NB4 (cell line): ENCODE data around the gene HNRNPK.

ENCODE experiments used
- DNase-seq: peaks from one replicate; pipeline ENCODE4 v3.0.0; 2010; ENCODE audit warnings: low read depth
- H3K4me3 ChIP-seq: one replicate; pipeline ENCODE4 v1.5.1; 2011; ENCODE audit warnings: mild to moderate bottlenecking, low read depth, low read length, moderate library complexity
- MYC ChIP-seq: IDR thresholded peaks from 2 replicates; pipeline ENCODE4 v1.6.1; 2011; ENCODE audit warnings: low read depth, low read length
- POLR2A ChIP-seq: IDR thresholded peaks from 2 replicates; pipeline ENCODE4 v1.6.1; 2011; ENCODE audit warnings: mild to moderate bottlenecking; ENCODE audit not compliant: insufficient read length; ENCODE audit errors: extremely low read depth
- TF ChIP-seq, protein P1 (sequence below): IDR thresholded peaks from one replicate; pipeline ENCODE4 v1.5.1; 2012; ENCODE audit warnings: low read depth, low read length
- TF ChIP-seq, protein P2 (sequence below): IDR thresholded peaks from 2 replicates; pipeline ENCODE4 v1.6.1; 2011; ENCODE audit warnings: low read depth, low read length

HNRNPK gene

DNA sequence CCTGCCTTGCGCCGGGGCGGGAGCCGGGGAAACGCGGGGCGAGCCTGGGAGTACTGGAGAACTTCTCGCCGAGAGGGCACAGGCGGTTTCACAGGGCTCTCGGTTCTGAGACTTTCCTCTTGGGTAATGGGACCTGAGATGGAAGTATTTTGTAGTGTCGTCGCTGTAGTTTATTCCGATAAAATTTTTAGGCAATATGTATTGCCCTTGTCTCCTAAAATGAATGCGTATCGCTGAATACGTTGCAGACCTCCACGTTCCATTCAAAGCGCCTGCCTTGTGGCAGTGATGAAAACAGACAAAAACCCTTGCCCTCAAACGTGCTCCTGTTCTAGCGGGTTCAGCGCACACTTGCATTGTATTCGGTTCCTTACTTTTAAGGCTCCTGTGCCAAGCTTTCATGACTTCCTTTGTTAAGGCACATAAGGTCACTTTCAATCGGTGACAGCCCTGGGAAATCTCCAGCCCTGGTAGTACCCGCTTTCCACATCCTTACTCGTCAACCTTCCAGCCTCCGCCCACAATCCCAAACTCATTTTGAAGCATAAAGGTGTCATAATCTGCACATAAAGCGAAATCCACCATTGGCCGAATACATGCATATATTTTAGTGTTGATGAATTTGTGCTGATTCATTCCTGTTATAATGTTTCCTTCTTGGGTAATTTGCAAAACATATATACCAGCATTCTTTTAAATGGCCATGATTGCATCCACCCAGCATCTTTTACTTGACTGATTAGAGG is 1.3 kb upstream of the HNRNPK start:
- H3K4me3 ChIP-seq, result peak overlapping the region; percentile 97
- TF ChIP-seq MYC (peak; percentile 7; the same call in 1 of the 2 replicates), POLR2A (no peak)
- TF ChIP-seq, protein P1, sequence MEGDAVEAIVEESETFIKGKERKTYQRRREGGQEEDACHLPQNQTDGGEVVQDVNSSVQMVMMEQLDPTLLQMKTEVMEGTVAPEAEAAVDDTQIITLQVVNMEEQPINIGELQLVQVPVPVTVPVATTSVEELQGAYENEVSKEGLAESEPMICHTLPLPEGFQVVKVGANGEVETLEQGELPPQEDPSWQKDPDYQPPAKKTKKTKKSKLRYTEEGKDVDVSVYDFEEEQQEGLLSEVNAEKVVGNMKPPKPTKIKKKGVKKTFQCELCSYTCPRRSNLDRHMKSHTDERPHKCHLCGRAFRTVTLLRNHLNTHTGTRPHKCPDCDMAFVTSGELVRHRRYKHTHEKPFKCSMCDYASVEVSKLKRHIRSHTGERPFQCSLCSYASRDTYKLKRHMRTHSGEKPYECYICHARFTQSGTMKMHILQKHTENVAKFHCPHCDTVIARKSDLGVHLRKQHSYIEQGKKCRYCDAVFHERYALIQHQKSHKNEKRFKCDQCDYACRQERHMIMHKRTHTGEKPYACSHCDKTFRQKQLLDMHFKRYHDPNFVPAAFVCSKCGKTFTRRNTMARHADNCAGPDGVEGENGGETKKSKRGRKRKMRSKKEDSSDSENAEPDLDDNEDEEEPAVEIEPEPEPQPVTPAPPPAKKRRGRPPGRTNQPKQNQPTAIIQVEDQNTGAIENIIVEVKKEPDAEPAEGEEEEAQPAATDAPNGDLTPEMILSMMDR, result no peak
- TF ChIP-seq, protein P2, sequence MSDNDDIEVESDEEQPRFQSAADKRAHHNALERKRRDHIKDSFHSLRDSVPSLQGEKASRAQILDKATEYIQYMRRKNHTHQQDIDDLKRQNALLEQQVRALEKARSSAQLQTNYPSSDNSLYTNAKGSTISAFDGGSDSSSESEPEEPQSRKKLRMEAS, result 0 out of 2 replicates have a peak, but pooled peaks have one; percentile 3
- peak; percentile 72 for DNase-seq

DNA sequence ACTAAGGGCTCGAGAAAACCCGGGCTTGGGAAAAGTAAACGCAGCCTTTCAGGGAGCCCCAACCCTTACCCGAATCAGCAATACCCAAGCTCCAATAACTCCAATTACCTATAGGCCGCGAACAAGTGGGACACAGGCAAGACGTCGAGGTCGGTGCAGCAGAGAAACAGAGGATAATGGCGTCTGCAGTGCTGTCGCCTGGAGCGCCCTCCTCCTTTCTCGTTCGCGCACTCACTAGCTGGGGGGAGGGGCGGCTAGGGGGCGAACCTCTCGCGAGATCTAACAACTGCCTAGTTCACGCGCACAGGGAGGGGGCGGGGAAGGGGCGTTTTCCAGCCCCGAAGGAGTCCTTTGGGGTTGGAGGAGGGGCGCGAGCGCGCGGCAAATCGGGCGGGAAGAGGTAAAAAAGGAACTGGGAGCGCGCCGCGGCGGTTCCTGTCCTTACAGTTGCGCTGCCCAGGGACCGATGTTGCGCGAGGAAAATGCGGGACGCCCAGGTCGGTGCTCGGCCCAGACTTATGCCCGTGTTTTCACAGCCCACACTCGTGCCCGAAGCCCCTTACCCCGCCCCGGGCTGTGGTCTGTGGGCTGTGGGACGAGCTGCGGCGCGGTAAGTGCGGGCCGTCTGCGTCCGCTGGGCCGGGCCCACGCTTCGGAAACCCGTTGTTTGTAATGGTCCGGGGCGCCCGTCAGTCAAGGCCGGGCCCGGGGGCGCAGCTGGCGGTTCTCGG is 545 bp upstream of the HNRNPK start, which contains the start of gene RMI1:
TSS of gene RMI1 (plus strand) at position 411 of the 731 bp plus-strand sequence. CDS start 20,182 bp downstream, outside the sequence.
- TF ChIP-seq MYC, result peak; percentile 54; the same call in 1 of the 2 replicates
- TF ChIP-seq, protein P1, result no peak
- TF ChIP-seq, protein P2, result peak; percentile 29; the same call in 1 of the 2 replicates
- TF ChIP-seq POLR2A, result peak; percentile 95
- DNase-seq, result peak; percentile 97
- H3K4me3 ChIP-seq, result peak within 1 kb of the TSS; percentile 97

DNA sequence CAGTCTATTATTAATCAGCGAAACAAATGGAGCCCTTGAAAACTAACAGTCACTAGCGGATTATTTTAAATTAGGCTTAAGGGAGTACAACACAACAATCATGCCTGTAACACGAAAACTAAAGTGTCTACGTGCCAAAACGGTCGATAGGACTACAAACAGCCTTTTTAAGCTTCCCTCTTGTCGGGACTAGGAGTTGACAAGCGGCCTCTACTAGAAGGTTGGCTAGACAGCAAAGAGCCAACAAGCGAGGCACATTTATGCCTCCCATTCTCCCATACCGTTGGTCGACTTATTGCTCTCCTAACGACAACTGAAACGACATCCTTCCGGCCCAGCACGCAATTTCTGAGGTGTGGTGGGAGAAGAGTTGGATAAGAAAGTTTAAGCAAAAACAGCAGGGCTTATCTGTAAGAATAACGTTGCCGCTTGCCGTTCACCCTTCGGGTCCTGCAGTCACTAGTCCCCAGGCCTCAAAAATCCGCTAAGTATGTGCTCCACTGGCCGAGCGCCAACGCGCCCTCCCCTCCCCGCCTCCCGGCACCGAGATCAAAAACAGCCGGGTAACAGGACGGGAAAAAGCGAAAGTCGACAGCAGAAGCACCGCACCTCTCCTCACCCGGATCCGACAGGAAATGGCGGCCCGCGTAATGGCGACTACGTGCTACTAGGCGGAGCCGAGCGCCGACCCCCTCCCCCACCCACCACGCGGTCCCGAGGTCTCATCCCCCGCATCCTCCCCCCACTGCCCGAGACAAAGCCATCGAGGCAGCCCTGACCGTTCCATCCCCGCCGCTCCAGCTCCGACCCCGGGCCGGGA is 813 bp downstream of the HNRNPK start:
- peak overlapping the region; percentile 97 for H3K4me3 ChIP-seq
- TF ChIP-seq, protein P2, result peak; percentile 87
- TF ChIP-seq, protein P1, result no peak
- peak; percentile 98 for TF ChIP-seq MYC
- TF ChIP-seq POLR2A, result peak; percentile 36

DNA sequence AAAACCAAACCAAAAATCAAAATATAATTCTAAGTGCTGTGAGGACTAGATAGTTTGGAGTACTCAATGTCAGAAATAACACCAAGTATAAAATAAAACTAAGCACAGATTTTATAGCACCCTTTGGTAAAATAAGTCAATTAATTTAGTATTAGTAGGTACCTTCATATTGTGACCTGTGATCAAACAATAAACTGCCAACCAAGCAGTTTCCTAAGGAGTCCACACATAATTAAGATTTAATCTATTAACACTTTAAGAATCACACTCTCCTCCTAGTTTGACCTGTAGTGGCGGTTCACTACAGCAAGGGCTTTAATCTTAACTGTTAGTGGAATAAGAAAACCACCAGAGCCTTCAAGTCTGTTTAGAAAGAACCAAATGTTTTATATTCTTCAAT is 2.8 kb downstream of the HNRNPK start:
- no peak for DNase-seq
- TF ChIP-seq, protein P1, result no peak
- no peak for TF ChIP-seq MYC
- TF ChIP-seq, protein P2, result no peak
- no peak for TF ChIP-seq POLR2A
- H3K4me3 ChIP-seq, result peak overlapping the region; percentile 97

More for the DNA sequence above, 813 bp downstream of the HNRNPK start:
- DNase-seq, result peak; percentile 89

DNA sequence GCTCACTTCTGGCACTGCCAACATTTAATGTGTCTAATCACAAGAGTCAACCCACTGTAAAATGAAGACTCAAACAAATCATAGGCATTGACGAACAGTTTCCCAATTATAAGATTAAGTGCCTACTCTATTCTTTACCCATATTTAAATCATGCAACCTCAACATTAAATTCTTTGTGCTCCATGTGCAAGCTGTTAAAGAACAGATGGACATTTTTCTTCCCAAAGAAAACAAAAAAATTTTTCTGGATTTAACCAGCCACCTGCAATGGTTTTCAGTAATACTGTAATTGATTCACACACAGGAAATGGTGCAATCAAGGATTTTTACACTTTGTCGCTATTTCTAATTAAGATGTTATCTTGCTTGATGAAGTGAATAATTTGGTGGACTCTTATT is 3.6 kb downstream of the HNRNPK start:
- DNase-seq, result no peak
- TF ChIP-seq, protein P1, result no peak
- TF ChIP-seq, protein P2, result no peak
- TF ChIP-seq POLR2A, result no peak
- no peak for TF ChIP-seq MYC
- H3K4me3 ChIP-seq, result peak overlapping the region; percentile 97
